Ectodermal cell (in vitro differentiated cells): ENCODE results near the gene B4GALT4.
"Not testable (repeated sequence)": the region's sequence is repeated elsewhere in the genome, so short reads cannot be mapped to it uniquely, and the experiment has no call there.

ENCODE experiments used
- H3K27ac ChIP-seq: 2 replicates; pipeline ENCODE4 v1.7.0; 2013; ENCODE audit warnings: mild to moderate bottlenecking, low read depth, low read length; ENCODE audit not compliant: insufficient read depth, poor library complexity, severe bottlenecking
- H3K27me3 ChIP-seq: 2 replicates; pipeline ENCODE4 v1.7.0; 2013; ENCODE audit warnings: mild to moderate bottlenecking, low read length; ENCODE audit not compliant: insufficient read depth, control insufficient read depth, poor library complexity, severe bottlenecking
- H3K36me3 ChIP-seq: one replicate; pipeline ENCODE4 v1.7.0; 2013; ENCODE audit warnings: low read length; ENCODE audit not compliant: control insufficient read depth, insufficient read depth
- H3K4me1 ChIP-seq: one replicate; pipeline ENCODE4 v1.7.0; 2013; ENCODE audit warnings: low read length; ENCODE audit not compliant: control insufficient read depth, insufficient read depth
- H3K4me3 ChIP-seq: 2 replicates; pipeline ENCODE4 v1.7.0; 2013; ENCODE audit warnings: low read depth, low read length, control low read depth; ENCODE audit not compliant: insufficient read depth
- H3K9me3 ChIP-seq: 2 replicates; pipeline ENCODE4 v1.7.0; 2013; ENCODE audit warnings: mild to moderate bottlenecking, low read length, moderate library complexity; ENCODE audit not compliant: control insufficient read depth
- WGBS, 2 experiments: methylation state at CpG; one replicate each; pipeline ENCODE4 v1.1.7; 2013; ENCODE audit warnings: missing lambda C conversion rate in 2 of 2; 5-methylcytosine and 5-hydroxymethylcytosine counted together

The B4GALT4 gene

GRCh38 chr3:119181765-119182164 is 58.9 kb downstream of the B4GALT4 start:
- Histone ChIP-seq H3K4me3 (no peak overlapping the region), H3K27me3 (no peaks in the 10 kb centered on the region), H3K27ac (no peak overlapping the region), H3K36me3 (no peaks in the 10 kb centered on the region), H3K9me3 (no peaks in the 10 kb centered on the region), H3K4me1 (no peaks in the 10 kb centered on the region)
- WGBS, 2 experiments, result 80 to 92% methylated on average over 3 of the region's 3 CpGs

- no peaks in the 10 kb centered on the region for H3K27me3 ChIP-seq
- 84 to 87% methylated on average over 3 to 4 of the region's 4 CpGs for WGBS, 2 experiments
- no peak overlapping the region for H3K27ac ChIP-seq
- H3K9me3 ChIP-seq, result no peaks in the 10 kb centered on the region
- no peaks in the 10 kb centered on the region for H3K36me3 ChIP-seq
- no peak overlapping the region for H3K4me3 ChIP-seq
- H3K4me1 ChIP-seq, result no peaks in the 10 kb centered on the region
Measured at GRCh38 chr3:119177321-119177720, 63.4 kb downstream of the B4GALT4 start.

GRCh38 chr3:119176778-119177177 is 63.9 kb downstream of the B4GALT4 start:
- Histone ChIP-seq H3K4me1 (no peaks in the 10 kb centered on the region), H3K9me3 (no peaks in the 10 kb centered on the region), H3K27ac (no peak overlapping the region), H3K27me3 (no peaks in the 10 kb centered on the region), H3K4me3 (no peak overlapping the region), H3K36me3 (no peaks in the 10 kb centered on the region)
- WGBS, 2 experiments, result 83 to 94% methylated on average over 3 to 4 of the region's 4 CpGs

- Histone ChIP-seq H3K27ac (no peak overlapping the region), H3K9me3 (no peaks in the 10 kb centered on the region), H3K4me1 (no peaks in the 10 kb centered on the region), H3K4me3 (no peak overlapping the region), H3K36me3 (no peaks in the 10 kb centered on the region), H3K27me3 (no peaks in the 10 kb centered on the region)
- 95 to 97% methylated on average over 9 of the region's 10 CpGs for WGBS, 2 experiments
Measured at GRCh38 chr3:119175872-119176756, 64.6 kb downstream of the B4GALT4 start.

GRCh38 chr3:119173325-119173724 is 67.4 kb downstream of the B4GALT4 start, which contains the start of gene UPK1B:
UPK1B (plus strand) TSS chr3:119173598; CDS start chr3:119186742, 13,144 bp downstream.
- no peaks in the 10 kb centered on the region for H3K4me1 ChIP-seq
- no peaks in the 10 kb centered on the region for H3K27me3 ChIP-seq
- no peak within 1 kb of the TSS for H3K27ac ChIP-seq
- 25% methylated on average over 13 of the region's 13 CpGs for WGBS, 2 experiments
- no peaks in the 10 kb centered on the region for H3K9me3 ChIP-seq
- H3K36me3 ChIP-seq, result no peaks in the 10 kb centered on the region
- no peak within 1 kb of the TSS for H3K4me3 ChIP-seq

- Histone ChIP-seq H3K4me3 (no peak overlapping the region), H3K9me3 (no peaks in the 10 kb centered on the region), H3K27me3 (no peaks in the 10 kb centered on the region), H3K27ac (no peak overlapping the region), H3K4me1 (no peaks in the 10 kb centered on the region), H3K36me3 (no peaks in the 10 kb centered on the region)
- 90 to 98% methylated on average over 3 of the region's 3 CpGs for WGBS, 2 experiments
Measured at GRCh38 chr3:119170821-119171220, 69.9 kb downstream of the B4GALT4 start.

GRCh38 chr3:119164745-119165144 is 75.9 kb downstream of the B4GALT4 start:
- not testable (repeated sequence) for H3K27me3 ChIP-seq, H3K4me3 ChIP-seq, H3K36me3 ChIP-seq, H3K9me3 ChIP-seq, H3K4me1 ChIP-seq, H3K27ac ChIP-seq
- 82 to 87% methylated on average over 9 of the region's 9 CpGs for WGBS, 2 experiments
